Liver (tissue), 9 donors: ENCODE measurements around the gene SKA1. TPM values are rescaled to one million over a fixed set of nuclear protein-coding genes. Genes with fewer than 3 reads are reported as not detected.

Experiments used
- DNase-seq: peaks from one replicate; pipeline ENCODE4 v3.0.0-alpha.2; 2017; ENCODE audit warnings: low spot score
- H3K27ac ChIP-seq, 2 donors: one replicate each; pipeline ENCODE4 v1.7.0; 2013; ENCODE audit warnings: inconsistent platforms in 2 of 2, low read length in 2 of 2, control low read depth in 1 of 2, low read depth in 1 of 2, mild to moderate bottlenecking in 1 of 2
- H3K27me3 ChIP-seq, 4 donors: one replicate each; pipeline versions ENCODE4 v1.6.1 to v1.7.0; 2013; ENCODE audit warnings: low read length in 3 of 4, inconsistent platforms in 1 of 4, mild to moderate bottlenecking in 1 of 4, moderate library complexity in 1 of 4; ENCODE audit not compliant: control insufficient read depth in 4 of 4, insufficient read depth in 4 of 4
- H3K36me3 ChIP-seq, 4 donors: one replicate each; pipeline versions ENCODE4 v1.6.1 to v1.7.0; 2013; ENCODE audit warnings: low read length in 3 of 4, mild to moderate bottlenecking in 3 of 4, low read depth in 1 of 4, moderate library complexity in 1 of 4; ENCODE audit not compliant: control insufficient read depth in 4 of 4, insufficient read depth in 3 of 4
- H3K4me1 ChIP-seq, 4 donors: one replicate each; pipeline versions ENCODE4 v1.6.1 to v1.7.0; 2013; ENCODE audit warnings: low read length in 3 of 4, mild to moderate bottlenecking in 3 of 4, moderate library complexity in 1 of 4; ENCODE audit not compliant: control insufficient read depth in 4 of 4, insufficient read depth in 4 of 4
- H3K4me3 ChIP-seq, 3 donors: one replicate each; pipeline versions ENCODE4 v1.6.1 to v1.7.0; 2013; ENCODE audit warnings: low read length in 3 of 3, control low read depth in 1 of 3, low read depth in 1 of 3, mild to moderate bottlenecking in 1 of 3
- H3K9ac ChIP-seq, 2 donors: one replicate each; pipeline ENCODE4 v1.7.0; 2013; ENCODE audit warnings: low read length in 2 of 2, mild to moderate bottlenecking in 2 of 2, moderate library complexity in 2 of 2, control low read depth in 1 of 2, low read depth in 1 of 2
- H3K9me3 ChIP-seq, 4 donors: one replicate each; pipeline versions ENCODE4 v1.6.1 to v1.7.0; 2013; ENCODE audit warnings: low read length in 3 of 4; ENCODE audit not compliant: control insufficient read depth in 4 of 4
- CTCF ChIP-seq: fragments of 150-350 bp; IDR thresholded peaks from 2 replicates; pipeline ENCODE4 v1.5.1; 2017; ENCODE audit warnings: improper control_type of control experiment, low read depth, low read length; ENCODE audit not compliant: missing input control
- EGR1 ChIP-seq, 2 donors: IDR thresholded peaks; 2 replicates each; pipeline ENCODE4 v1.6.1; 2016 to 2018; ENCODE audit warnings: antibody characterized with exemption in 2 of 2, low read depth in 2 of 2
- FOXA1 ChIP-seq: IDR thresholded peaks from 2 replicates; pipeline ENCODE4 v1.6.1; 2016; ENCODE audit warnings: antibody characterized with exemption
- FOXA2 ChIP-seq: IDR thresholded peaks from 2 replicates; pipeline ENCODE4 v1.6.1; 2016; ENCODE audit warnings: antibody characterized with exemption
- GABPA ChIP-seq, 2 donors: IDR thresholded peaks in 1 of 2; conservative IDR thresholded peaks in 1 of 2; 2 replicates each; pipeline ENCODE4 v1.6.1; 2016; ENCODE audit warnings: antibody characterized with exemption in 2 of 2, mild to moderate bottlenecking in 1 of 2, moderate library complexity in 1 of 2
- HNF4A ChIP-seq, 2 donors: conservative IDR thresholded peaks; 2 replicates each; pipeline ENCODE4 v1.6.1; 2016; ENCODE audit warnings: antibody characterized with exemption in 2 of 2, mild to moderate bottlenecking in 2 of 2
- HNF4G ChIP-seq: IDR thresholded peaks from 2 replicates; pipeline ENCODE4 v1.6.1; 2016; ENCODE audit warnings: antibody characterized with exemption
- JUND ChIP-seq, 2 donors: IDR thresholded peaks; 2 replicates each; pipeline ENCODE4 v1.6.1; 2016; ENCODE audit warnings: antibody characterized with exemption in 2 of 2
- MAX ChIP-seq: IDR thresholded peaks from 2 replicates; pipeline ENCODE4 v1.6.1; 2016; ENCODE audit warnings: antibody characterized with exemption
- NR2F2 ChIP-seq: IDR thresholded peaks from 2 replicates; pipeline ENCODE4 v1.6.1; 2016; ENCODE audit warnings: antibody characterized with exemption
- RAD21 ChIP-seq, 2 donors: IDR thresholded peaks; 2 replicates each; pipeline ENCODE4 v1.6.1; 2016; ENCODE audit warnings: antibody characterized with exemption in 2 of 2, mild to moderate bottlenecking in 2 of 2
- RXRA ChIP-seq, 2 donors: IDR thresholded peaks; 2 replicates each; pipeline ENCODE4 v1.6.1; 2017 to 2018; ENCODE audit warnings: antibody characterized with exemption in 2 of 2, mild to moderate bottlenecking in 1 of 2
- SP1 ChIP-seq: IDR thresholded peaks from 2 replicates; pipeline ENCODE4 v1.6.1; 2018; ENCODE audit warnings: antibody characterized with exemption, mild to moderate bottlenecking
- TAF1 ChIP-seq: conservative IDR thresholded peaks from 2 replicates; pipeline ENCODE4 v1.6.1; 2016; ENCODE audit warnings: antibody characterized with exemption, mild to moderate bottlenecking
- YY1 ChIP-seq: IDR thresholded peaks from 2 replicates; pipeline ENCODE4 v1.6.1; 2016; ENCODE audit warnings: antibody characterized with exemption, mild to moderate bottlenecking
- ZBTB33 ChIP-seq: IDR thresholded peaks from 2 replicates; pipeline ENCODE4 v1.6.1; 2016; ENCODE audit warnings: antibody characterized with exemption
- WGBS: extraction: QIAGEN DNeasy Blood & Tissue Kit; methylation state at CpG from one replicate; pipeline ENCODE4 v1.1.7; 2013; 5-methylcytosine and 5-hydroxymethylcytosine counted together
- polyA plus RNA-seq, 2 donors: library from polyadenylated mRNA; stranded (reverse) in 1 of 2; unstranded in 1 of 2; fragments of 200-250 nt in 1 of 2; fragments of >200 nt in 1 of 2; fragmentation: Nextera tagmentation in 1 of 2; extraction: Ambion mirVana in 1 of 2; gene quantifications; one replicate each; pipeline versions ENCODE4 v1.2.1 to v1.2.3, GENCODE V29; 2013 to 2015
- total RNA-seq, 2 donors: library from RNA; depleted of rRNA; stranded (reverse); fragments of >200 nt; gene quantifications; one replicate each; pipeline ENCODE4 v1.2.3, GENCODE V29; 2014
- TF ChIP-seq, protein P1 (sequence below): IDR thresholded peaks from 2 replicates; pipeline ENCODE4 v1.6.1; 2016; ENCODE audit warnings: antibody characterized with exemption, mild to moderate bottlenecking
- TF ChIP-seq, protein P2 (sequence below): IDR thresholded peaks from 2 replicates; pipeline ENCODE4 v1.6.1; 2016; ENCODE audit warnings: antibody characterized with exemption
- donor health status: healthy.
- donor health status: healthy.
- donor health status: healthy.
- donor health status: healthy.
- donor health status: healthy.

SKA1 gene
- total and polyA plus RNA-seq, 4 donors: 0.08 to 18.7 (median 0.52) TPM

GRCh38 chr18:50338122-50338521, 36.7 kb upstream of the SKA1 start (continued):
- TF ChIP-seq, protein P1, sequence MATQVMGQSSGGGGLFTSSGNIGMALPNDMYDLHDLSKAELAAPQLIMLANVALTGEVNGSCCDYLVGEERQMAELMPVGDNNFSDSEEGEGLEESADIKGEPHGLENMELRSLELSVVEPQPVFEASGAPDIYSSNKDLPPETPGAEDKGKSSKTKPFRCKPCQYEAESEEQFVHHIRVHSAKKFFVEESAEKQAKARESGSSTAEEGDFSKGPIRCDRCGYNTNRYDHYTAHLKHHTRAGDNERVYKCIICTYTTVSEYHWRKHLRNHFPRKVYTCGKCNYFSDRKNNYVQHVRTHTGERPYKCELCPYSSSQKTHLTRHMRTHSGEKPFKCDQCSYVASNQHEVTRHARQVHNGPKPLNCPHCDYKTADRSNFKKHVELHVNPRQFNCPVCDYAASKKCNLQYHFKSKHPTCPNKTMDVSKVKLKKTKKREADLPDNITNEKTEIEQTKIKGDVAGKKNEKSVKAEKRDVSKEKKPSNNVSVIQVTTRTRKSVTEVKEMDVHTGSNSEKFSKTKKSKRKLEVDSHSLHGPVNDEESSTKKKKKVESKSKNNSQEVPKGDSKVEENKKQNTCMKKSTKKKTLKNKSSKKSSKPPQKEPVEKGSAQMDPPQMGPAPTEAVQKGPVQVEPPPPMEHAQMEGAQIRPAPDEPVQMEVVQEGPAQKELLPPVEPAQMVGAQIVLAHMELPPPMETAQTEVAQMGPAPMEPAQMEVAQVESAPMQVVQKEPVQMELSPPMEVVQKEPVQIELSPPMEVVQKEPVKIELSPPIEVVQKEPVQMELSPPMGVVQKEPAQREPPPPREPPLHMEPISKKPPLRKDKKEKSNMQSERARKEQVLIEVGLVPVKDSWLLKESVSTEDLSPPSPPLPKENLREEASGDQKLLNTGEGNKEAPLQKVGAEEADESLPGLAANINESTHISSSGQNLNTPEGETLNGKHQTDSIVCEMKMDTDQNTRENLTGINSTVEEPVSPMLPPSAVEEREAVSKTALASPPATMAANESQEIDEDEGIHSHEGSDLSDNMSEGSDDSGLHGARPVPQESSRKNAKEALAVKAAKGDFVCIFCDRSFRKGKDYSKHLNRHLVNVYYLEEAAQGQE: no peak
- TF ChIP-seq RXRA (IDR thresholded peaks at IDR 0.05): no peak
- no peak for TF ChIP-seq NR2F2
- TF ChIP-seq JUND (IDR thresholded peaks at IDR 0.05): no peak
- no peak for TF ChIP-seq FOXA1

DNA sequence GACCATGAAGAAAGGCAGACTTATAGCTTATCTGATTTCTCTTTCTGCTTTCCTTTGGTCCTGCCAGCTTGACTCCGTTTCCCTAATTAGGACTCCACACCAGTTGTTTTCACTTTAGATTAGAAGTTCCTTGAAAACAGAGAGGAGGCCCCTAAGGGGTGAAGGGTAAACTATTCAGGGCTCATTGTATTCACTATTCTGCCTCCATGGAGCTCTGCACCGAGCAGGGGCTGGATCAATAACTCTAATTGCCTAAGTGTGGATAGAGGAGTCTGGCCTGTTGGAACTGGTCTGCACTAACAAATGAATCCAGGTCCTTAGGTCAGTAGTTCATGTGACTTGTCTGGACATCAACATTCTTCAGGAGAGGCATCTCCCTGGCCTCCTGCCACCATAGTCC, 36.1 kb upstream of the SKA1 start:
- Histone ChIP-seq H3K9ac (no peak overlapping the region), H3K4me1 (no peaks in the 10 kb centered on the region), H3K36me3 (no peaks in the 10 kb centered on the region), H3K4me3 (no peak overlapping the region), H3K9me3 (no peaks in the 10 kb centered on the region), H3K27ac (no peak overlapping the region), H3K27me3 (no peaks in the 10 kb centered on the region)
- TF ChIP-seq FOXA2 (no peak), YY1 (no peak), MAX (no peak), CTCF (no peak), ZBTB33 (no peak), HNF4G (no peak), GABPA (IDR thresholded peaks at IDR 0.05 in 1 of 2, conservative IDR thresholded peaks at IDR 0.05 in 1 of 2) (no peak), RXRA (IDR thresholded peaks at IDR 0.05) (no peak), NR2F2 (no peak), TAF1 (no peak), SP1 (no peak), EGR1 (IDR thresholded peaks at IDR 0.05; ENCODE audit: low read depth in 2 of 2) (no peak), FOXA1 (no peak), JUND (IDR thresholded peaks at IDR 0.05) (no peak), HNF4A (conservative IDR thresholded peaks at IDR 0.05) (no peak), RAD21 (IDR thresholded peaks at IDR 0.05) (no peak)
- TF ChIP-seq, protein P1: no peak
- TF ChIP-seq, protein P2, sequence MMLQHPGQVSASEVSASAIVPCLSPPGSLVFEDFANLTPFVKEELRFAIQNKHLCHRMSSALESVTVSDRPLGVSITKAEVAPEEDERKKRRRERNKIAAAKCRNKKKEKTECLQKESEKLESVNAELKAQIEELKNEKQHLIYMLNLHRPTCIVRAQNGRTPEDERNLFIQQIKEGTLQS: no peak
- WGBS: 44% methylated on average over 2 of the region's 2 CpGs
- DNase-seq: no peak
